Measurements from ENCODE around the gene GZMM.

Gene GZMM

DNA sequence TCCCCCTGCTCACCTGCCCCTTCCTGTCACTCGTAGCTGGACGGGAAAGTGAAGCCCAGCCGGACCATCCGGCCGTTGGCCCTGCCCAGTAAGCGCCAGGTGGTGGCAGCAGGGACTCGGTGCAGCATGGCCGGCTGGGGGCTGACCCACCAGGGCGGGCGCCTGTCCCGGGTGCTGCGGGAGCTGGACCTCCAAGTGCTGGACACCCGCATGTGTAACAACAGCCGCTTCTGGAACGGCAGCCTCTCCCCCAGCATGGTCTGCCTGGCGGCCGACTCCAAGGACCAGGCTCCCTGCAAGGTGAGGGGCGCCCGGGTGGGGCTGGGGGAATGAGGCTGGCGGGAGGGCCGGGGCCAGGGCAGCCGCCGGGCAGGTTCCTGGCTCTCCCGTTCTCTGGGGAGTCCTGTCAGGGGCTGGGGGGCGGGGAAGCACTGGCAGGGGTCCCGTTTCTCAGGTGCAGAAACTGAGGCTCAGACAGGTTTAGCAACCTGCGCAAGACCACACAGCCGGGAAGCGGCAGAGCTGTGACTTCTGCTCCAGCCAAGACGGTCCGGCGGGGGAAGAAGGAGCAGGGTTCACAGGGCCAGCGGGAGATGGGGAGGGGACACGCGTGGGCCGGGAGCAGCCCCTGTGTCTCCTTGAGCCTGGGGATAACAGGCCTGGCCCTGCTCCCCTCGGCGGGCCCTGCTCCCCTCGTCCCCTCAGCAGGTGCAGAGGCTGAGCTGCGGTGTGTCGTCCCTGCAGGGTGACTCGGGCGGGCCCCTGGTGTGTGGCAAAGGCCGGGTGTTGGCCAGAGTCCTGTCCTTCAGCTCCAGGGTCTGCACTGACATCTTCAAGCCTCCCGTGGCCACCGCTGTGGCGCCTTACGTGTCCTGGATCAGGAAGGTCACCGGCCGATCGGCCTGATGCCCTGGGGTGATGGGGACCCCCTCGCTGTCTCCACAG lies 5.3 kb downstream of the GZMM start:
- H3K4me3 ChIP-seq (ENCODE audit: low read depth, low read length) = no peak overlapping the region
- DNase-seq (ENCODE audit: low read depth, low spot score) = no peak
- no peak for TF ChIP-seq CTCF (IDR thresholded peaks at IDR 0.05; ENCODE audit: low read depth, low read length)
- in situ Hi-C loops (cut with HindIII; ENCODE audit: low sequenced_read_pairs) = no loop called here

DNA sequence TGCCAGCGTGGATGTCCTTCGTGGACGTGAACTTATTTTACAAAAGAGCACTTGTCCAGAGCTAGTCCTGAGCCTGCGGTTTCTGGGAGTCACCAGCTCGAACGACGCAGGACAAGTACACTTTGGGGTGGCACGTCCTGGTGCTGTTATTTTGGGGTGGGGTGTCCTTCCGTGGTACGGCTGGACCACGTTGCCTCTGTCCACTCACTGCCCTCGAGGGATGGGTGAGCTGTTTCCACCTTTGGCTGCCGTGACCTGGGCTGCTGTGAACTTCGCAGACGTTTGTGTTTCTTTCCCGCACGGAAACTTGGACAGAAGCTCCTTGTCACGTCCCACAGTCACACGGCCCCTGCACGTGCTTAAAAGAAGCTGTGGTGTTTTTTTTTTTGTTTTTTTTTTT lies 11.0 kb downstream of the GZMM start:
- no peak overlapping the region for H3K4me3 ChIP-seq (ENCODE audit: low read depth, low read length)
- no peak for TF ChIP-seq CTCF (IDR thresholded peaks at IDR 0.05; ENCODE audit: low read depth, low read length)
- in situ Hi-C loops (cut with HindIII; ENCODE audit: low sequenced_read_pairs) = no loop called here
- no peak for DNase-seq (ENCODE audit: low read depth, low spot score)

DNA sequence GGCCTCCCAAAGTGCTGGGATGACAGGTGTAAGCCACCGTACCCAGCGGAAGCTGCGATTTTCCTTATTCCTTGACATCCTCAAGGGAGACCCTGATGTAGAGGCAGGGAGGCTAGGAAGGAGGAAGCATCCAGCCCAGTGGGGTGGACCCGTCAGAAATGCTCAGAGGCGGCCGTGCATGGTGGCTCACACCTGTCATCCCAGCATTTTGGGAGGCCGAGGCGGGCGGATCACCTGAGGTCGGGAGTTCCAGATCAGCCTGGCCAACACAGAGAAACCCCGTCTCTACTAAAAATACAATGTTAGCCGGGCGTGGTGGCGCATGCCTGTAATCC lies 11.6 kb downstream of the GZMM start:
- TF ChIP-seq CTCF (IDR thresholded peaks at IDR 0.05; ENCODE audit: low read depth, low read length) = no peak
- no peak overlapping the region for H3K4me3 ChIP-seq (ENCODE audit: low read depth, low read length)
- in situ Hi-C loops (cut with HindIII; ENCODE audit: low sequenced_read_pairs) = no loop called here
- DNase-seq (ENCODE audit: low read depth, low spot score) = no peak

- H3K4me3 ChIP-seq (ENCODE audit: low read depth, low read length) = no peak overlapping the region
- no peak for TF ChIP-seq CTCF (IDR thresholded peaks at IDR 0.05; ENCODE audit: low read depth, low read length)
- in situ Hi-C loops (cut with HindIII; ENCODE audit: low sequenced_read_pairs) = no loop called here
- no peak for DNase-seq (ENCODE audit: low read depth, low spot score)
These were observed 12.9 kb downstream of the GZMM start for GRCh38 chr19:556611-557382.

GRCh38 chr19:558770-559439 lies 15.1 kb downstream of the GZMM start:
- in situ Hi-C loops (cut with HindIII; ENCODE audit: low sequenced_read_pairs) = no loop called here
- no peak for TF ChIP-seq CTCF (IDR thresholded peaks at IDR 0.05; ENCODE audit: low read depth, low read length)
- H3K4me3 ChIP-seq (ENCODE audit: low read depth, low read length) = no peak overlapping the region
- peak; percentile 20 for DNase-seq (ENCODE audit: low read depth, low spot score)

GRCh38 chr19:560121-560520 lies 16.3 kb downstream of the GZMM start:
- in situ Hi-C loops (cut with HindIII; ENCODE audit: low sequenced_read_pairs) = no loop called here
- no peak overlapping the region for H3K4me3 ChIP-seq (ENCODE audit: low read depth, low read length)
- no peak for DNase-seq (ENCODE audit: low read depth, low spot score)
- TF ChIP-seq CTCF (IDR thresholded peaks at IDR 0.05; ENCODE audit: low read depth, low read length) = no peak

Measured in astrocyte of the spinal cord (primary cell).